KOPT-K1 (cell line): ENCODE measurements around the gene ZNF506.
"Not testable (repeated sequence)": the region's sequence is repeated elsewhere in the genome, so short reads cannot be mapped to it uniquely, and the experiment has no call there.

Experiments
- H3K27ac ChIP-seq: fragments of 200-600 bp; sonication (generic); 2 replicates; pipeline ENCODE4 v1.5.1; 2016; ENCODE audit warnings: antibody characterized with exemption, mild to moderate bottlenecking, low read depth, low read length; ENCODE audit not compliant: poor library complexity, severe bottlenecking
- H3K36me3 ChIP-seq: fragments of 200-600 bp; sonication (generic); 2 replicates; pipeline ENCODE4 v1.5.1; 2017; ENCODE audit warnings: antibody characterized with exemption, mild to moderate bottlenecking, low read length, moderate library complexity; ENCODE audit not compliant: insufficient read depth
- H3K9me3 ChIP-seq: fragments of 200-600 bp; sonication (generic); 2 replicates; pipeline ENCODE4 v1.5.1; 2017; ENCODE audit warnings: antibody characterized with exemption, low read length, mild to moderate bottlenecking; ENCODE audit not compliant: insufficient read depth, poor library complexity, severe bottlenecking

ZNF506 gene

DNA sequence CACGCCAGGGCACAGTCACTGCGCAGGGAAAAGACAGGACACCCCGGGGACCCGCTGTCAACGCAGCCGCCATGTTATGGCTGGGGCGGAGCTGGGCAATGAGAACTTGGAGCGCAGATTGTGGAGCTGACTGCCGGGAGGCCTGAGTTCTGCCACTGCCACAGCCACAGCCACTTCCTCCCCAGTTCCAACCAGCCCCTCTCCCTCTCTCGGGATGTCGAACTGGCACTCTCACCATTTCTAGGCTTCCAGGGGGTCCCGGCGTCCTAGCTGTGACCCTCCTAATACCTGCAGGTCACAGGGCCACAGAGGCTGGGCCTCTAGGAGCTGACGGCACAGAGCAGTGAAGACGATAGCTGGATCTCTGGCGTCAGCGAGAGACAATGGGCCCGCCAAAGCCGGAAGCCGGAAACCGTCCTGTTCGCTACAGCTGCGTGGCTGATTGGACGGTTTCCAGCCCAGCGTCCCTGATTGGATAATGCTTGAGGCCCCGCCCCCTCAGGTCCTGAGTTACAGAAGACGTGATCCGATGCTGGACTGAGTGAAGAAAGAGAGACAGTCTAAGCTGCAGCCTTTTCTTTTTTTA lies at the start of gene ZNF506:
Gene ZNF506, minus strand, starts transcription at position 385 of the 586 bp plus-strand sequence. Its CDS starts 147 bp downstream, at position 238.
- Histone ChIP-seq H3K9me3 (peaks cover 72% of the 10 kb centered on the region), H3K36me3 (peaks cover 38% of the 10 kb centered on the region), H3K27ac (peak within 1 kb of the TSS; percentile 97)

GRCh38 chr19:19870086-19870485 lies 48.5 kb upstream of the ZNF506 start:
- H3K9me3 ChIP-seq, result peaks cover 81% of the 10 kb centered on the region
- H3K36me3 ChIP-seq, result peaks cover 72% of the 10 kb centered on the region
- H3K27ac ChIP-seq, result not testable (repeated sequence)

DNA sequence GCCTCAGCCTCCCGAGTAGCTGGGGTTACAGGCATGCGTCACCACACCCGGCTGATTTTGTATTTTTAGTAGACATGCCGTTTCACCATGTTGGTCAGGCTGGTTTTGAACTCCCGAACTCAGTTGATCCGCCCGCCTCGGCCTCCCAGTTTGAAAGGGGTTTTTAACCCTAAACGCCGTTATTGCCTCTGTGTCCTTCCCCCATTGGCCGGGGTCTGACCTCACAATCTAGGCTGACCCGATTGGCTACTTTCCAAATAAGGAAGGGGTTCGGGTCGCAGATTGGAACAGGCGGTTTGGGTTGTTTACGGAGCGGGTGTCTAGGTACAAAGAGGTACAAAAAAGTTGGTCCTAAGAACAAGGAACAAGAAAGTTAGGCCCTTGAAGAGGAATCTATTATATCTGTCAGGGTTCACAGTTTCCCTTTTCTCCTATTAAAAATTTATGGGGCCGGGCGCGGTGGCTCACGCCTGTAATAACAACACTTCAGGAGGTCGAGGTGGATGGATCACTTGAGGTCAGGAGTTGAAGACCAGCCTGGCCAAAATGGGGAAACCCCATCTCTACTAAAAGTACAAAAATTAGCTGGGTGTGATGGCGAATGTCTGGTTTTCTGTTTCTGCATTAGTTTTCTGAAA lies 45.2 kb upstream of the ZNF506 start:
- H3K36me3 ChIP-seq, result peaks cover 41% of the 10 kb centered on the region
- H3K9me3 ChIP-seq, result peaks cover 59% of the 10 kb centered on the region
- peak overlapping the region; percentile 83 for H3K27ac ChIP-seq

- peak within 1 kb of the TSS; percentile 83 for H3K27ac ChIP-seq
- peaks cover 52% of the 10 kb centered on the region for H3K9me3 ChIP-seq
- H3K36me3 ChIP-seq, result peaks cover 33% of the 10 kb centered on the region
Measured at GRCh38 chr19:19865750-19866610, 44.4 kb upstream of the ZNF506 start, which contains the start of gene ZNF253. Gene ZNF253, plus strand, starts transcription at chr19:19865882. Its CDS starts 115 bp downstream, at chr19:19865997.

DNA sequence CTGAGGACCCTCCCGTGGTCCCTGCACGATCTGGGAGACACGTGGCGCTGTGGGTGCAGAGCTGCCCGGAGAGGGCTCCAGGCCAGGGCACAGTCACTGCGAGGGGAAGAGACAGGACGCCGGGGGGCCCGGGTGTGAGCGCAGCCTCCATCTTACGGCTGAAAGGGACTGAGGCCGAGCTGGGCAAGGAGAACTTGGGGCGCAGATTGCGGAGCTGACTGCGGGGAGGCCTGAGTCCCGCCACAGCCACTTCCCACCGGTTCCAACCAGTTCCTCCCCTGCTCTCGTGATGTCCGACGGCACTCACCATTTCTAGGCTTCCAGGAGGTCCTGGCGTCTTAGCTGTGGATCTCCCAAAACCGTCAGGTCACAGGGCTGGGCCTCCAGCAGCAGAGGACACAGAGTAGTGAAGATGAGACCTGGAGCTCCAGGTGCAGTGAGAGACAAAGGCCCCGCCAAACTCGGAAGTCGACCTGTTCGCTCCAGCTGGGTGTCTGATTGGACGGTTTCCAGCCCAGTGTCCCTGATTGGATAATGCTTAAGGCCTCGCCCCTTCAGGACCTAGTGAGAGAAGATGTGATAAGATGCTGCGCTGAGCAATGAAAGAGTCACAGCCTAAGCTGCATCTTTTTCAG lies 39.3 kb upstream of the ZNF506 start:
- Histone ChIP-seq H3K27ac (peak overlapping the region; percentile 64), H3K9me3 (peaks cover 40% of the 10 kb centered on the region), H3K36me3 (peaks cover 16% of the 10 kb centered on the region; the same call in 1 of the 2 replicates)

DNA sequence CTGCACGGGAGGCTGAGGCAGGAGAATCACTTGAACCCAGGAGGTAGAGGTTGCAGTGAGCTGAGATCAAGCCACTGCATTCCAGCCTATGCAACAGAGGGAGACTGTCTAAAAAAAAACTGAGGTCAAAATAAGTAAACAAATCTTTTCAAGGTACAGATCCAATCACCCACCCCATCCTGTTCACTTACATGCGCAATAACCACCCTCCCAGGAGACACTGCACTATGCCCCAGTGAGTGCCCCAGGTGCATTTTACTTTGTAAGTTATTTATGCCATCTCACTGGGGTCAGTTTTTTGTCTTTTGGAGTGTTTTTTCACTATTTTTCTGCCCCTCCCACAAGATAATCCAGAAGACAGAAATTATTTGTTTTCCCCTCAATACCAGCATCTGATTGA lies 37.2 kb upstream of the ZNF506 start:
- Histone ChIP-seq H3K27ac (no peak overlapping the region), H3K36me3 (peaks cover 16% of the 10 kb centered on the region; the same call in 1 of the 2 replicates), H3K9me3 (peaks cover 32% of the 10 kb centered on the region)

- not testable (repeated sequence) for H3K36me3 ChIP-seq, H3K27ac ChIP-seq
- peaks cover 19% of the 10 kb centered on the region for H3K9me3 ChIP-seq
Measured at GRCh38 chr19:19851740-19852139, 30.2 kb upstream of the ZNF506 start.

- Histone ChIP-seq H3K36me3 (no peaks in the 10 kb centered on the region), H3K27ac (no peak overlapping the region), H3K9me3 (peaks cover 33% of the 10 kb centered on the region)
Measured at GRCh38 chr19:19849056-19849455, 27.5 kb upstream of the ZNF506 start.

DNA sequence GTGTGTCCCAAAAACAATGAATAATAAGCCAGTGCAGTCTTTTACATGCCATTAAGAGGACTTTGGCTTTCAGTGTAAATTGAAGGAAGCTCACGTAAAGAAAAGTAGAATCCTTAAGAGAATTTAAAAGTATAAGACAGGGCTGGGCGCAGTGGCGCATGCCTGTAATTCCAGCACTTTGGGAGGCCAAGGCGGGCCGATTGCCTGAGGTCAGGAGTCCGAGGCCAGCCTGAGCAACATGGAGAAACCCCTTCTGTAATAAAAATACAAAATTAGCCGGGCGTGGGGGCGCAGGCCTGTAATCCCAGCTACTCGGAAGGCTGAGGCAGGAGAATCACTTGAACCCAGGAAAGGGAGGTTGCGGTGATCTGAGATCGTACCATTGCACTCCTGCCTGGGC lies 26.2 kb upstream of the ZNF506 start:
- no peaks in the 10 kb centered on the region for H3K36me3 ChIP-seq
- no peak overlapping the region for H3K27ac ChIP-seq
- H3K9me3 ChIP-seq, result peaks cover 45% of the 10 kb centered on the region

DNA sequence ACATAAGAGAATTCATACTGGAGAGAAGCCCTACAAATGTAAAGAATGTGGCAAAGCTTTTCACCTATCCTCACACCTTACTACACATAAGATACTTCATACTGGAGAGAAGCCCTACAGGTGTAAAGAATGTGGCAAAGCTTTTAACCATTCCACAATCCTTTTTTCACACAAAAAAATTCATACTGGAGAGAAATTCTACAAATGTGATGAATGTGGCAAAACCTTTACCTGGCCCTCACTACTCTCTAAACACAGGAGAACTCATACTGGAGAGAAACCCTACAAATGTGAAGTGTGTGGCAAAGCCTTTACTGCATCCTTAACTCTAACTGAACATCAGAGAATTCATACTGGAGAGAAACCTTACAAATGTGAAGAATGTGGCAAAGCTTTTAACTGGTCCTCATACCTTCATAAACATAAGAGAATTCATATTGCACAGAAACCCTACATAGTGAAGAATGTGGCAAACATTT lies 14.0 kb upstream of the ZNF506 start:
- H3K9me3 ChIP-seq, result peaks cover 80% of the 10 kb centered on the region
- no peaks in the 10 kb centered on the region for H3K36me3 ChIP-seq
- no peak overlapping the region for H3K27ac ChIP-seq

GRCh38 chr19:19826875-19827274 lies 5.3 kb upstream of the ZNF506 start:
- Histone ChIP-seq H3K36me3 (no peaks in the 10 kb centered on the region), H3K9me3 (peaks cover 82% of the 10 kb centered on the region), H3K27ac (no peak overlapping the region)

GRCh38 chr19:19823916-19824315 lies 2.4 kb upstream of the ZNF506 start:
- Histone ChIP-seq H3K27ac (no peak overlapping the region), H3K36me3 (peaks cover 14% of the 10 kb centered on the region), H3K9me3 (peaks cover 69% of the 10 kb centered on the region)

- peaks cover 33% of the 10 kb centered on the region for H3K36me3 ChIP-seq
- H3K27ac ChIP-seq, result peak overlapping the region; percentile 97
- H3K9me3 ChIP-seq, result peaks cover 70% of the 10 kb centered on the region
Measured at GRCh38 chr19:19821976-19822375, 426 bp upstream of the ZNF506 start.

DNA sequence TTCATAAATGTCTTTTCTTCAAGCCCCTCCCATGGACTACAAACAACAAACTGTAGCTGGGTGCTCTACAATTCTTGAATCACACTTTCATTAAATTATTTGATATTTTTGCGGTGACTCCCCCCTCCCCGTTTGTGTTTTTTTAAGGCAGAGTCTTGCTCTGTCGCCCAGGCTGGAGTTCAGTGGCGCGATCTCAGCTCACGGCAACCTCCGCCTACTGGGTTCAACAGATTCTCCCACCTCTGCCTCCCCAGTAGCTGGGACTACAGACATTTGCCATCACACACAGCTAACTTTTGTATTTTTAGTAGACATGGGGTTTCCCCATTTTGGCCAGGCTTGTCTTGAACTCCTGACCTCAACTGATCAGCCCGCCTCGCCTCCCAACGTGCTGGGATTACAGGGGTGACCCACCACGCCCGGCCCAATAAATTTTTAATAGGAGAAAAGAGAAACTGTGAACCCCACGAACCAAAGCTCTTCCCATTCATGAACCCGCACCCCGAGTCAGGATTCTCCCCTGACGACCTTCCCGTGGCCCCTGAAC lies 703 bp downstream of the ZNF506 start:
- H3K36me3 ChIP-seq, result peaks cover 44% of the 10 kb centered on the region
- H3K9me3 ChIP-seq, result peaks cover 77% of the 10 kb centered on the region
- H3K27ac ChIP-seq, result peak overlapping the region; percentile 97
